Urothelium cell line (cell line): ENCODE results near the gene FAM47E.

Source experiments
- DNase-seq: peaks from one replicate; pipeline ENCODE4 v3.0.0; 2011; ENCODE audit warnings: low spot score, mixed read lengths
- FAIRE-seq: peaks from 2 replicates; lab custom pipeline; 2011; peaks lifted over from hg19 to GRCh38; lab: Jason Lieb, UNC

The FAM47E gene

DNA sequence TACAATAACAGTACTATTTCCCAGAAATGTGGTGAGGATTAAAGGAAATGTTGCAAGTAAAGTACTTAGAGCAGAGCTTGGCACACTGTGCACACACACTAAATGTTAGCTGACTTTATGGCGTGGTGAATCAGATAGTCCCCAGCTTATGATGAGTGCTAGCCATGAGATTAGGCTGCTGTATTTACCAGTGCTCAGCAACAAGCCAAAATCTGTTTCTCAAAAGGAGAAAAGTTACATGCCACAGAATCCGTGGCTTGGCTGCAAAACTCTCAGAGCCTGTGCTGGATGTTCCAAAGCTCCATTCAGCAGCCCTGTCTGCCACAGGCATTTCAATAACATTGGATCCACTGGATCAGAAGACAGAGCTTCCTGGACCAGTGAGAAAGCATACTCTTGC lies 42.3 kb downstream of the FAM47E start:
- FAIRE-seq = no peak
- DNase-seq = no peak

DNA sequence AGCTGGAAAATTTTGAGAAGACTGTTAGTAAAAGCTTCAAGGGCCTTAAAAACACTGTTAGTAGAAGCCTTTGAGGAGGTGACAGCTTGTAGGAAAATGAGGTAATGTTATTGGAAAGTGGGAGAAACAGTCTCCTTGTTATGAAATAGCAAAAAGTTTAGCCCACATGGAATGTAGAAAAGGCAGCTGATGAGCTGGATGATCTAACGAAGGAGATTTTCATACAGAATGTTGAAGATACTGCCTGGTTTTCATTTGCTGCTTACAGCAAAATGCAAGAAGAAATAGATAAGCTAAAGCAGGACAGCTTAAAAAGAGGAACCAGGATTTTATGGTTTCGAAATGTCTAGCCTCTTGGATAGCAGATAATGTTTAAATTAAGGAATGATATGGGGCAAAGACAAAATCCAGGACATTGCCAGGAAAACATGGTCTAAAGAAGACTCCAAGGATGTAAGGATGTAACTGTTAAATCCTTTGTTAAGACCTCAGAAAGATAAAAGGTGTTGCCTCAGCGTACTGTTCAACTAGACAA lies 44.8 kb downstream of the FAM47E start:
- DNase-seq = no peak
- no peak for FAIRE-seq

- DNase-seq = no peak
- FAIRE-seq = no peak
Measured at GRCh38 chr4:76298227-76298626, 46.7 kb downstream of the FAM47E start.

- DNase-seq (no peak), FAIRE-seq (no peak)
Measured at GRCh38 chr4:76300012-76300411, 48.5 kb downstream of the FAM47E start.

- peak; percentile 77 for DNase-seq
- FAIRE-seq = no peak
Measured at GRCh38 chr4:76301068-76301774, 49.7 kb downstream of the FAM47E start.

DNA sequence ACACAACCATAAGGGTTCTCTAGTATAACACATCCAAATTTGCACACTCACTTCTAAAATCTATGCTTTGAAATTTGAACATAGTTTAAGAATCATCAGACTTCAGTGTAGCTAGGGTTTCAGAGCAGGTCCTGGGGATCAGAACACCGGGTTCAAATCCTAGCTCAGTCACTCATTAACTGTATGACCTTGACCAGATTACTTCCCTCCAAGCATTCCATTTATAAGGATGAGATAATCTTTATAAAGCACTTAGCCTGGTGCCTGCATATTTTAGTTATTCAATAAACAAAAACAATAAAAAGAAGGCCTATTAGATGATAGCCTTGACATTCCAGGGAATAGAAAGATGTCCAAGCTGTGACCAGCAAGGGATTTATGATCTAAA lies 50.2 kb downstream of the FAM47E start:
- DNase-seq (no peak), FAIRE-seq (no peak)

GRCh38 chr4:76302826-76303438 lies 51.4 kb downstream of the FAM47E start:
- no peak for FAIRE-seq
- no peak for DNase-seq

DNA sequence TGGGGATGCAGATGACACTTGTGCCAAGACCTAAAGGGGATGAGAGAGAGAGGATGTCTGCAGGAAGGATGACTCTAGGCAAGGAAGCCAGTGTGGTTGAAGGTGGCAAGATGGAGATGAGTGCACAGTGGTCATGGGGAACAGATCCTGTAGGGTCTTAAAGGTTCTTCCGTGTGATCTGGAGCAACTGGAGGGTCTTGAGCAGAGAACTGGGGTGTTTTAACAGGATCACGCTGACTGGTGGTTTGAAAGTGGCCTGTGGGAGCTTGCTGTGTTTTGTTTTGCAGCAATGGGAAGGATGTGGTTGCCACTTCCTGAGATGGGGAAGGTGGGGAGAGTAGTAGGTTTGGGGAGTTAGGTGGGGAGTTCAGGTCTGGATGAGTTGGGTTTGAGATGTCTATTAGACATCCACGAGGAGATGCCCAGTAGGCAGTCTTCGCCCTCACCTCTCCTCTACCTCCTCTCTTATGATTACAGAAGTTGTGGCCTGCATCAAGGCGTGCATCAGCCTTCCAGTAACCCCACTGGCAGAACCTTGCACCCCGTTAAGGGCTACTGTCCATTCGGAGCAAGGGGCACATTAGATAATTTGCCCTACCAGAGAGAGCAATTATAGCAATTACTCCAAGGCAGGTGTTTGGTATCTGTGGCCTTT lies 53.6 kb downstream of the FAM47E start:
- DNase-seq (no peak), FAIRE-seq (no peak)

DNA sequence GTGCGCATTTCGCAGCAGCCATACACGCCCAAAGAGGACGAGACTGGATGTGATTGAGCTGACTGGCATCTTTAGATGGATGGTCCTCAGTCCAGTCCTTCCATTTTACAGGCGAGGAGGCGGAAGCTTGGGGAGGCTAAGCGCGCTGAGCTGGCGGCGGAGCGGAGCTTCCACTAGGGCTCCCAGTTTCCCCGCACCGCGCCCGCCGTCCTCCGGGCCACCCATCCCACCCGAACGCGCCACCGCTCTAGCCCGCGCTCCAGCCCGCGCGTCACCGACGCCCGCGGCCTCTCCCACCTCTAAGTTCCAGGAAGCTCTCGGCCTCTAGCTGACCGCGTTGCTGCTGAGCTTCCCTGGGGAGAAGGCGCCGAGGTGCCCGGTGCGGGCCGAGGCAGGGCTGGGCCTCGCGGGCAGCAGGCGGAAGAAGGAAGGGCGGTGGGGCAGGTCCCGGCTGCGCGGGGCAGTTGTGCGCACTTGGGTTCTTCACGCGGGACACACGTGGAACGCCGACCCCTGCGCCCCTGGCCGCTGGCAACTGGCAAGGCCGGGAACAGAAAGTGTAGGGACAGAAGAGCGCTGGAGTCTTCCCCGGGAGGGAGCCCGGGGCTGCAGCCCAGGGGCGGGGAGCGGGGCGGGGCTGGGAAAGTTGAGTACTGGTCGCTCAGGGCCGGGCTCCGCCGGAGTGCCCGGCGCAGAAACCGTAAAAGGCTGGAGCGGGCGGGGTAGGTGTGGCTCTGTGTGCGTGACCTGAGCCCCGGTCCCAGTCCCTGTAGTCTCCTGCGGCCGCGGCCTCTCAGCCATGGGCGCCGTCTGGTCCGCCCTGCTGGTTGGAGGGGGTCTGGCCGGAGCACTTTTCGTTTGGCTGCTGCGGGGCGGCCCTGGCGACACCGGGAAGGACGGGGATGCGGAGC lies 54.7 kb downstream of the FAM47E start, which contains the start of gene STBD1:
Gene STBD1 (plus strand): TSS at position 763 of the 911 bp plus-strand sequence. CDS start 37 bp downstream, at position 800.
- DNase-seq (peak; percentile 79), FAIRE-seq (peak; percentile 37)

DNA sequence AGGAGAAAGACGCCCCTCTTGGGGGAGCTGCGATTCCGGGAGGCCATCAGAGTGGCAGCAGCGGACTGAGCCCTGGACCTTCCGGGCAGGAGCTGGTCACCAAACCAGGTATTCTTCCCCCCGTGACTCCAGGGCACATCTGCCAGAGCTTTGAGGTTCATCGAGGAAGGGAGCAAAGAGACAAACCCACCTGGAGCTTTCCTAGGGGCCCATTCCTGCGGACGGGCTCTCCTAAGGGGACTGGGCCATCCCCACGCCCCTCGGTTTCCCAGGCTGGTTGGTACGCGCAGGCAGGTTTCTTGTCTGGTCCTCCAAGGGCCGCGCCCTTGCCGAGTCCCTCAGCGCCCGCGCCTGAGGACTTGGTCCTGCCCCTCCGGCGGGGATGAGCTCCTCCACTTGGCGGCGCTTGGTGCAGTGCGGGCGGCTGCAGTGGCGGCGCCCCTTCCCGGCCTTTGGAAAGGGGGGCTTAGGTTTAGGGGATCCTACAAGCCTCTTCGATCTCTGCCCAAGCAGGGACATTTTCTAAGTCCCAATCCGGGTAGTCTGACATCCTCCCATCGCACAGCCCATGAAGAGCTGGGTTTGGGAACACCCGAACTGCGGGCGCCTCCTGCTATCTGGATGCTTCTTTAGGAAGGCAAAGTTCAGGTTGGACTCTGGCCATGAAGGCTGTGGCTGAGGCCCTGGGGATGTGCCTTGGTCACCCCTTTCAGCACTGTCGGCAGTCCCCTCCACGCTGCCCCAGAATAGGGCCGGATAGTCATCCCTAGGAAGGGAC lies 55.5 kb downstream of the FAM47E start:
- DNase-seq (peak; percentile 81), FAIRE-seq (no peak)

DNA sequence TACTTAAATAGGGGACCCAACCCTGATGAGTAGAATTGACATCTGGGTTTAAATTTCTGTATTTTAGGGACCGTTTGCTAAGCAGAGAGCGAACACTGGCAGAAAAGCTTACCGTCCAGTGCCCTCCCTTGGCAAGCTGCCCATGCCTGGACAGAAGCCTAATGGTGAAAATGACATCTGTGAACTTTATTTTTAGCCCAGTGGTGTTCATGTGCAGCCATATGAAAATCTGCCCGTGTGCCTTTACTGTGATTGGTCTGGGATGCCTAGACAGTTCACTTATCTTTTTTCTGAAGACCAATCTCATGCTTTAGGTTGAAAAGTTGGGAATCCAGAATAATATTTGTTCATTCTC lies 56.1 kb downstream of the FAM47E start:
- no peak for FAIRE-seq

GRCh38 chr4:76308548-76308947 lies 57.0 kb downstream of the FAM47E start:
- FAIRE-seq = no peak

More for the DNA sequence above, 56.1 kb downstream of the FAM47E start:
- no peak for DNase-seq

GRCh38 chr4:76309939-76310550 lies 58.5 kb downstream of the FAM47E start:
- FAIRE-seq = no peak
- DNase-seq = no peak

More at GRCh38 chr4:76308548-76308947, 57.0 kb downstream of the FAM47E start:
- DNase-seq = no peak

GRCh38 chr4:76310683-76311082 lies 59.2 kb downstream of the FAM47E start:
- FAIRE-seq = no peak
- no peak for DNase-seq

- DNase-seq (no peak), FAIRE-seq (no peak)
Measured at GRCh38 chr4:76311896-76312331, 60.4 kb downstream of the FAM47E start.

GRCh38 chr4:76312457-76312856 lies 60.9 kb downstream of the FAM47E start:
- no peak for DNase-seq
- FAIRE-seq = no peak

DNA sequence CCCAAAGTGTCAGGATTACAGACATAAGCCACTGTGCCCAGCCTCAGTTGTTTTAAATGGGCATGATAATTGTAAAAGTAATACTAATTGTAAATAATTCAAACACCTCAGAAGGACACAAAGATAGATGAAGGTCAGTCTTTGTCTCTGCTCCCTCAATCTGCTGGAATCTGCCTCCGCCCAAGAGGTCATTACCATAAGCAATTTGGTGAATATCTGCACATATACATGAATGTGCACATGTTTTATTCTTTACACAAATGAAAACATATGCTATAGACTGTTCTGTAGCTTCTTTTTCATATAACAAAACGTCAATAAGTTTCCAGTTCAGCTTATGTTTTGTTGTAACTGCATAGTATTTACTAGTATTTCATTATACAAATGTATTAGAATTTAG lies 62.0 kb downstream of the FAM47E start:
- FAIRE-seq = no peak
- no peak for DNase-seq

- DNase-seq (no peak), FAIRE-seq (peak; percentile 23)
Measured at GRCh38 chr4:76315267-76315918, 63.9 kb downstream of the FAM47E start.

DNA sequence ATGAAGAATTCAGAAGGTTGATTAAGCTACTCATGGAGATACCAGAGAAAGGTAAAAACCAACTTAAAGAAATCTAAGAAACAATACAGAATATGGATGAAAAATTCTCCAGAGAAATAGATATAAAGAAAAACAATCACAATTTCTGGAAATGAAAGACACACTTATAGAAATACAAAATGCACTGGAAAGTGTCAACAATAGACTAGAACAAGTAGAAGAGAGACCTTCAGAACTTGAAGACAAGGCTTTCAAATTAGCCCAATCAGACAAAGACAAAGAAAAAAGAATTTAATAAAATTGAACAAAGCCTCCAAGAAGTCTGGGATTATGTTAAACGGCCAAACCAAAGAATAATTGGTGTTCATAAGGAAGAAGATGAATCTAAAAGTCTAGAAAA lies 64.6 kb downstream of the FAM47E start:
- FAIRE-seq = no peak

More for the DNA sequence above, 64.6 kb downstream of the FAM47E start:
- DNase-seq = no peak
